K562 (cell line): Measurements from ENCODE around the gene BPTF. TPM values are rescaled to one million over a fixed set of nuclear protein-coding genes. Genes with fewer than 3 reads are reported as not detected.

Source experiments
- BRF1 ChIP-seq: IDR thresholded peaks from 3 replicates; pipeline ENCODE4 v1.6.1; 2011; ENCODE audit warnings: borderline replicate concordance, mild to moderate bottlenecking; ENCODE audit not compliant: insufficient read length; ENCODE audit errors: extremely low read depth
- CBX1 ChIP-seq: sonication (generic); IDR thresholded peaks from 2 replicates; pipeline ENCODE4 v1.6.1; 2016; ENCODE audit warnings: antibody characterized with exemption, low read depth, mild to moderate bottlenecking
- CLOCK ChIP-seq: fragments of 250-450 bp; sonication (Bioruptor Pico); IDR thresholded peaks from 2 replicates; pipeline ENCODE4 v1.4.0; 2020; ENCODE audit warnings: mild to moderate bottlenecking, moderate library complexity, borderline replicate concordance
- HDAC8 ChIP-seq: fragments of 450-650 bp; IDR thresholded peaks from 2 replicates; pipeline ENCODE4 v1.6.1; 2016; ENCODE audit warnings: mild to moderate bottlenecking, missing genetic modification characterization, moderate library complexity, missing compliant biosample characterization
- HINFP ChIP-seq: fragments of 450-650 bp; conservative IDR thresholded peaks from 2 replicates; pipeline ENCODE4 v1.6.1; 2016; ENCODE audit warnings: missing genetic modification characterization, low read depth, mild to moderate bottlenecking, control low read depth, missing compliant biosample characterization
- HIVEP1 ChIP-seq: fragments of 250-450 bp; sonication (Bioruptor Pico); IDR thresholded peaks from 2 replicates; pipeline ENCODE4 v1.4.0; 2020; ENCODE audit warnings: mild to moderate bottlenecking
- HMG20A ChIP-seq: fragments of 450-650 bp; formaldehyde crosslinking; conservative IDR thresholded peaks from 2 replicates; pipeline ENCODE4 v1.4.0; 2020; ENCODE audit warnings: mild to moderate bottlenecking, mixed read lengths
- MXI1 ChIP-seq: IDR thresholded peaks from 2 replicates; pipeline ENCODE4 v1.6.1; 2011; ENCODE audit warnings: low read depth, mild to moderate bottlenecking, improper control_type of control experiment, low read length
- NFE2 ChIP-seq: IDR thresholded peaks from 2 replicates; pipeline ENCODE4 v1.6.1; 2014; ENCODE audit warnings: antibody characterized with exemption, low read depth
- NFXL1 ChIP-seq: fragments of 450-650 bp; formaldehyde crosslinking; IDR thresholded peaks from 2 replicates; pipeline ENCODE4 v1.4.0; 2021; ENCODE audit warnings: mild to moderate bottlenecking
- PCBP1 ChIP-seq: fragments of 200-400 bp; formaldehyde crosslinking; IDR thresholded peaks from 2 replicates; pipeline ENCODE4 v1.6.1; 2018; ENCODE audit warnings: mild to moderate bottlenecking, low read depth, low read length; ENCODE audit not compliant: poor library complexity, severe bottlenecking
- RFX1 ChIP-seq: fragments of 450-650 bp; IDR thresholded peaks from 2 replicates; pipeline ENCODE4 v1.6.1; 2016; ENCODE audit warnings: mild to moderate bottlenecking, moderate library complexity
- SAFB2 ChIP-seq: fragments of 200-400 bp; formaldehyde crosslinking; IDR thresholded peaks from 2 replicates; pipeline ENCODE4 v1.6.1; 2018; ENCODE audit warnings: borderline replicate concordance, low read length, low read depth, moderate library complexity; ENCODE audit not compliant: severe bottlenecking
- TCF3 ChIP-seq: sonication (generic); formaldehyde crosslinking; IDR thresholded peaks from 2 replicates; pipeline ENCODE4 v1.4.0; 2020; ENCODE audit warnings: mild to moderate bottlenecking, missing genetic modification reagents
- TEAD1 ChIP-seq, 2 experiments: fragments of 450-650 bp in 1 of 2; sonication (generic) in 1 of 2; formaldehyde crosslinking; IDR thresholded peaks; 2 replicates each; pipeline versions ENCODE4 v1.4.0 to v1.8.0; 2020 to 2022; ENCODE audit warnings: mild to moderate bottlenecking in 2 of 2, missing genetic modification reagents in 1 of 2
- TFAP4 ChIP-seq: sonication (generic); formaldehyde crosslinking; IDR thresholded peaks from 2 replicates; pipeline ENCODE4 v1.8.0; 2022; ENCODE audit warnings: missing genetic modification reagents, mild to moderate bottlenecking, moderate library complexity, borderline replicate concordance
- VEZF1 ChIP-seq: fragments of 200-800 bp; sonication (Bioruptor generic); IDR thresholded peaks from 2 replicates; pipeline ENCODE4 v1.6.1; 2017; ENCODE audit warnings: missing genetic modification characterization, missing compliant biosample characterization
- ZBTB8A ChIP-seq: fragments of 450-650 bp; IDR thresholded peaks from 2 replicates; pipeline ENCODE4 v1.6.1; 2018; ENCODE audit warnings: mild to moderate bottlenecking, moderate library complexity; ENCODE audit not compliant: partially characterized antibody
- ZFX ChIP-seq: sonication (generic); formaldehyde crosslinking; IDR thresholded peaks from 2 replicates; pipeline ENCODE4 v1.8.0; 2022; ENCODE audit warnings: mild to moderate bottlenecking, missing genetic modification reagents, moderate library complexity
- ZNF384 ChIP-seq: IDR thresholded peaks from 2 replicates; pipeline ENCODE4 v1.6.1; 2012; ENCODE audit warnings: low read depth, low read length, improper control_type of control experiment
- ZNF395 ChIP-seq: fragments of 200-800 bp; sonication (Bioruptor generic); IDR thresholded peaks from 2 replicates; pipeline ENCODE4 v1.6.1; 2017; ENCODE audit warnings: missing genetic modification characterization, missing compliant biosample characterization
- polyA plus RNA-seq, 8 experiments: library from polyadenylated mRNA; depleted of rRNA in 4 of 8; stranded (reverse) in 5 of 8; unstranded in 3 of 8; fragments of >200 nt; fragmentation: Nextera tagmentation in 2 of 8; fragmentation: Illumina TruSeq in 1 of 8; extraction: Ambion mirVana in 2 of 8; extraction: Trizol in 1 of 8; gene quantifications; 2 replicates each; pipeline versions ENCODE4 v1.2.1 to v1.2.3, GENCODE V29; 2011 to 2014; ENCODE audit warnings: inconsistent platforms in 1 of 8, missing spikeins in 1 of 8
- total RNA-seq, 7 experiments: library from RNA; depleted of rRNA in 6 of 7; stranded (reverse); fragments of >200 nt in 6 of 7; fragmentation: Illumina TruSeq in 2 of 7; extraction: Trizol in 2 of 7; gene quantifications; 2 replicates each; pipeline versions ENCODE4 v1.2.1 to v1.2.3, GENCODE V29; 2011 to 2021; ENCODE audit warnings: low replicate concordance in 1 of 7

BPTF gene
- total and polyA plus RNA-seq, 9 of the 15 experiments (the other 6 are each of a cell fraction or from before 2014, with no cell fraction given) = 12.5 to 52.1 (median 26.9) TPM

GRCh38 chr17:67800495-67800928 lies 24.8 kb upstream of the BPTF start (continued):
- no peak for TF ChIP-seq HINFP (tag)
- TF ChIP-seq ZNF384 = no peak
- TF ChIP-seq ZNF395 = no peak
- TF ChIP-seq CBX1 = no peak; the same call in 1 of the 2 replicates
- TF ChIP-seq TEAD1 (CRISPR knock-in tag; IDR thresholded peaks at IDR 0.05) = no peak
- no peak for TF ChIP-seq HIVEP1 (CRISPR knock-in tag)
- no peak for TF ChIP-seq HMG20A
- TF ChIP-seq CLOCK = no peak
- no peak for TF ChIP-seq PCBP1
- TF ChIP-seq MXI1 = no peak
- TF ChIP-seq ZFX (CRISPR knock-in tag) = no peak
- peak; percentile 5; the same call in 1 of the 2 replicates for TF ChIP-seq TCF3 (CRISPR knock-in tag)
- no peak for TF ChIP-seq ZBTB8A
- no peak for TF ChIP-seq SAFB2
- TF ChIP-seq TFAP4 = no peak; the same call in 1 of the 2 replicates
- no peak for TF ChIP-seq RFX1
- TF ChIP-seq HDAC8 (tag) = no peak
- peak; percentile 37; the same call in 1 of the 2 replicates for TF ChIP-seq VEZF1 (CRISPR knock-in tag)
- no peak for TF ChIP-seq NFXL1
- no peak for TF ChIP-seq NFE2
- TF ChIP-seq BRF1 = no peak
